Tibial nerve (tissue), 4 donors: ENCODE measurements around the gene NKD1. TPM values are rescaled to one million over a fixed set of nuclear protein-coding genes. Genes with fewer than 3 reads are reported as not detected.
A peak's percentile ranks its signal among the peaks of the same experiment; 100 is the strongest.

Experiments
- DNase-seq, 2 donors: peaks; one replicate each; pipeline ENCODE4 v3.0.0-alpha.2; 2019; ENCODE audit warnings: low spot score in 2 of 2
- H3K27ac ChIP-seq, 4 donors: fragments of 200-600 bp; sonication (generic) in 3 of 4; one replicate each; pipeline ENCODE4 v1.5.1; 2017 to 2019; ENCODE audit warnings: mild to moderate bottlenecking in 1 of 4
- H3K27me3 ChIP-seq, 2 donors: fragments of 200-600 bp; sonication (generic) in 1 of 2; one replicate each; pipeline versions ENCODE4 v1.5.1 to v1.6.0; 2017 to 2019
- H3K36me3 ChIP-seq, 3 donors: fragments of 200-600 bp; sonication (generic); one replicate each; pipeline ENCODE4 v1.5.1; 2018 to 2019
- H3K4me1 ChIP-seq, 4 donors: fragments of 200-600 bp; sonication (generic) in 3 of 4; one replicate each; pipeline ENCODE4 v1.5.1; 2017 to 2019
- H3K4me3 ChIP-seq, 4 donors: fragments of 200-600 bp; sonication (generic) in 3 of 4; one replicate each; pipeline ENCODE4 v1.5.1; 2017 to 2019; ENCODE audit warnings: mild to moderate bottlenecking in 1 of 4, moderate library complexity in 1 of 4
- H3K9me3 ChIP-seq, 4 donors: fragments of 200-600 bp; sonication (generic) in 3 of 4; one replicate each; pipeline ENCODE4 v1.5.1; 2017 to 2019
- EP300 ChIP-seq, 2 donors: sonication (generic); formaldehyde crosslinking; IDR thresholded peaks; one replicate each; pipeline ENCODE4 v1.6.1; 2017; ENCODE audit warnings: antibody characterized with exemption in 2 of 2, mild to moderate bottlenecking in 1 of 2
- POLR2A ChIP-seq, 2 donors: fragments of 450-650 bp; IDR thresholded peaks; one replicate each; pipeline ENCODE4 v1.6.1; 2017; ENCODE audit warnings: antibody characterized with exemption in 2 of 2, mild to moderate bottlenecking in 2 of 2, moderate library complexity in 2 of 2
- WGBS, 2 donors: methylation state at CpG; one replicate each; pipeline ENCODE4 v1.1.5; 2018; 5-methylcytosine and 5-hydroxymethylcytosine counted together
- total RNA-seq, 4 donors: library from RNA; depleted of rRNA; stranded (reverse); fragments of >200 nt; gene quantifications; one replicate each; pipeline ENCODE4 v1.1.0, GENCODE V29; 2016
- TF ChIP-seq, protein P1 (sequence below), 5 experiments: fragments of 200-600 bp in 3 of 5; fragments of 450-650 bp in 2 of 5; sonication (generic) in 3 of 5; IDR thresholded peaks; one replicate each; pipeline ENCODE4 v1.5.1; 2016 to 2019; ENCODE audit warnings: antibody characterized with exemption in 5 of 5, mild to moderate bottlenecking in 3 of 5, moderate library complexity in 2 of 5

The NKD1 gene
- total RNA-seq, 4 donors from 2014 or later, result 20.1 to 92.4 (median 43.1) TPM

DNA sequence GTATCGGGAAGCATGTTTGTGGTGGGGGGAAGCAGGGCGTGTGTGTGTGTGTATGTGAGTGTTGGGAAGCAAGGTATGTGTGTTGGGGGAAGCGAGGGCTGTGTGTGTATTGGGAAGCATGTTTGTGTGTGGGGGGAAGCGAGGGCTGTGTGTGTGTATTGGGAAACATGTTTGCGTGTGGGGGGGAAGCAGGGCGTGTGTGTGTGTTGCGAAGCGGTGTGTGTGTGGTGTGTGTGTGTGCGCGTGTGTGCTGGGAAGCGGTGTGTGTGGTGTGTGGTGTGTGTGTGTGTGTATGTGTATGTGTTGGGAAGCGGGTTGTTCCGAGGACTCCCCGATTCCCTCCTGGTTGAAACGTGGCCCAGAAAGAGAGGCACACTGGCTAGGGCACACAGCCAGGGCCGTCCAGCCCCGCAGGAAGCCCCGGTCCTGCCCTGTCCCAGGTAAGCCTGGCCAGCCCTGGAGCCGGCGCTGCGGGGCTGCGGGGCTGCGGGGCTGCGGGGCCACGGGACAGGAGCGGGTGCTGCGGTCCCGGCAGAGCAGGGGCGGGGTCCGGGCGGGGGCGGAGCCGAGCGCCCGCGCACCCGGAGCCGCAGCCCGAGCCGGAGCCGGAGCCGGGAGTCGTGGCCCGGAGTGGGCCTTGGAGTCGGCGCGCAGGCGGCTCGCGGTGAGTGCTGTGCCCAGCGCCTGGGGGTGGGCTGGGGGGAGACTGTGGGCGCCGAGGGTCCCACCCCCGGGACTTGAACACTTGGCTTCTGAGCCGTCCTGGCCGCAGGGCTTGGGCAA lies 145.0 kb downstream of the NKD1 start, which contains the start of gene NOD2:
Gene NOD2 (plus strand): TSS at position 608 of the 783 bp plus-strand sequence. CDS start 5,890 bp downstream, outside the sequence.
- peak within 1 kb of the TSS; percentile 33 to 53 (median 48) for H3K4me3 ChIP-seq
- 25 to 39% methylated on average over 18 to 36 of the region's 56 CpGs for WGBS, 2 donors
- DNase-seq, result no peak
- H3K4me1 ChIP-seq, result peaks cover 0 to 28% (median 18%) of the 10 kb centered on the region in 4 donors
- H3K27me3 ChIP-seq, result no peaks in the 10 kb centered on the region
- no peak for TF ChIP-seq POLR2A (IDR thresholded peaks at IDR 0.05)
- TF ChIP-seq, protein P1, sequence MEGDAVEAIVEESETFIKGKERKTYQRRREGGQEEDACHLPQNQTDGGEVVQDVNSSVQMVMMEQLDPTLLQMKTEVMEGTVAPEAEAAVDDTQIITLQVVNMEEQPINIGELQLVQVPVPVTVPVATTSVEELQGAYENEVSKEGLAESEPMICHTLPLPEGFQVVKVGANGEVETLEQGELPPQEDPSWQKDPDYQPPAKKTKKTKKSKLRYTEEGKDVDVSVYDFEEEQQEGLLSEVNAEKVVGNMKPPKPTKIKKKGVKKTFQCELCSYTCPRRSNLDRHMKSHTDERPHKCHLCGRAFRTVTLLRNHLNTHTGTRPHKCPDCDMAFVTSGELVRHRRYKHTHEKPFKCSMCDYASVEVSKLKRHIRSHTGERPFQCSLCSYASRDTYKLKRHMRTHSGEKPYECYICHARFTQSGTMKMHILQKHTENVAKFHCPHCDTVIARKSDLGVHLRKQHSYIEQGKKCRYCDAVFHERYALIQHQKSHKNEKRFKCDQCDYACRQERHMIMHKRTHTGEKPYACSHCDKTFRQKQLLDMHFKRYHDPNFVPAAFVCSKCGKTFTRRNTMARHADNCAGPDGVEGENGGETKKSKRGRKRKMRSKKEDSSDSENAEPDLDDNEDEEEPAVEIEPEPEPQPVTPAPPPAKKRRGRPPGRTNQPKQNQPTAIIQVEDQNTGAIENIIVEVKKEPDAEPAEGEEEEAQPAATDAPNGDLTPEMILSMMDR (IDR thresholded peaks at IDR 0.05), result no peak
- TF ChIP-seq EP300 (IDR thresholded peaks at IDR 0.05), result no peak
- no peaks in the 10 kb centered on the region for H3K9me3 ChIP-seq
- H3K36me3 ChIP-seq, result no peaks in the 10 kb centered on the region
- peak within 1 kb of the TSS in 3 of 4 donors; percentile 50 to 87 (median 53) for H3K27ac ChIP-seq

DNA sequence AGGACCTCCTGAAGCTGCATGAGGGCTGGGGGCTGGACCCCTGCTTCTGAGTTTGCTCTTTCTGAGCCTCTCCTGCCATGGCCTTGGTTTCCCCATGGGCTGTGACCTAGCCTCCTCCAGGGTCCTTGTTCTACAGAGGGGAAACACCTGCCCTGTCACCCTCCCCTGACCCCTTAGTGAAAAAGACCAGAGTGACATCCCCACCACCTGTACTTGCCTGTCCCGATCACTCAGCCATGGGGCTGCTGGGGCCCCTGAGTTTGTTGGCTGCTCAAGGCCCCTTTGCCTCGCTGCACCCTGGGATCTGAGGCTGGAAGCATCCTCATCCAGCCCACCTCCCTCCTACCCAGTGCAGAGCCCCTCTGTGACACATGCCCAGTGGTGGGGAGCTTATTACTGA lies 146.0 kb downstream of the NKD1 start:
- peak overlapping the region in 3 of 4 donors; percentile 33 to 53 (median 47) for H3K4me3 ChIP-seq
- no peaks in the 10 kb centered on the region for H3K9me3 ChIP-seq
- no peaks in the 10 kb centered on the region for H3K36me3 ChIP-seq
- H3K4me1 ChIP-seq, result peaks cover 0 to 38% (median 20%) of the 10 kb centered on the region in 4 donors
- whole genome bisulfite sequencing, 2 donors, result 83 to 100% methylated on average over 2 of the region's 2 CpGs
- no peaks in the 10 kb centered on the region for H3K27me3 ChIP-seq
- TF ChIP-seq EP300 (IDR thresholded peaks at IDR 0.05), result no peak
- peak overlapping the region in 1 of 4 donors; percentile 87 for H3K27ac ChIP-seq
- DNase-seq, result no peak

DNA sequence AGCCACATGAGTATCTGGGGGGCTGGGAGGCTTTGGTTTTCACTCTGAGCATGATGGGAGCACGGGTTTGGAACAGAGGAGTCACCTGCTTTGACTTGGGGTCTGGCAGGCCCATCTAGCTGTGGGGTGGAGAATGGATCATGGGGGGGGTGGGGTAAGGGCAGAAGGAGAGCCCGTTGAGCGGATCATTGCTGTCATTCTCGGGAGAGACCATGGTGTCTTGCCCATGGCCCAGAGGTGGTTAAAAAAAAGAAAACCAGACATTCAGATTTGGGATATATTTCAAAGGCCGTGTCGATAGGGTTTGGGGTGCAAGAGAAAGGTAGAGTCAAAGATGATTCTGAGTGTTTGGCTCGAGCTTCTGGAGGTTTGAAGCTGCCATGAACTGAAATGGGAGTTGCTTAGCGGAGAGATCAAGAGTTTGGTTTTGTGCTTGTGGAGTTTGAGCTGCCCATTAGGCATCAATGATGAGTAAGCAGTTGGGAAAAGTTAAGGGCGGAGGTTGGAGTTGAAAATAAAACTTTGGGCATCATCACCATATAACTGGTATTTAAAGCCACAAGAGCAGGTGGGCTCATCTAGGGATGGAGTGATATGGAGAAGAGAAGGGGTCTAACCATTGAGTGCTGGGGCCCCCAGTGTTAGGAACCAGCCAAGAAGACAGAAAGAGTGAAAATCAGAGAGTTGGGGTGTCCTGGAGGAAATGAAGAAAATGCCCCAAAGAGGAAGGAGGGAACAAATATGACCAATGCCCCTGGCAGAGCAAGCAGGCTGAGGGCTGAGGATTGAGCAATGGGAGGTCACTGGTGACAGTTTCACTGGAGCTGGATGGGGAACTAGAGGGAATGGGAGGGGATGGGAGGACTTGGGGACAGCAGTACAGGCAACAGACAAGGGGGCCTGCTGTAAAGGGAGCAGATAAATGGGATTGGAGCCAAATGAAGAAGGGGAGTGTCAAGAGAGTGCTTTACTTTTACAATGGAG lies 147.1 kb downstream of the NKD1 start:
- WGBS, 2 donors, result 94% methylated on average over 9 of the region's 9 CpGs
- Histone ChIP-seq H3K4me3 (no peak overlapping the region), H3K4me1 (peaks cover 0 to 38% (median 20%) of the 10 kb centered on the region in 4 donors), H3K36me3 (no peaks in the 10 kb centered on the region), H3K27ac (peak overlapping the region in 3 of 4 donors; percentile 55 to 87 (median 69)), H3K27me3 (no peaks in the 10 kb centered on the region), H3K9me3 (no peaks in the 10 kb centered on the region)
- no peak for DNase-seq
- TF ChIP-seq POLR2A (IDR thresholded peaks at IDR 0.05), result no peak
- TF ChIP-seq, protein P1 (IDR thresholded peaks at IDR 0.05), result no peak
- TF ChIP-seq EP300 (IDR thresholded peaks at IDR 0.05), result peak in 1 of 2 donors; percentile 73

DNA sequence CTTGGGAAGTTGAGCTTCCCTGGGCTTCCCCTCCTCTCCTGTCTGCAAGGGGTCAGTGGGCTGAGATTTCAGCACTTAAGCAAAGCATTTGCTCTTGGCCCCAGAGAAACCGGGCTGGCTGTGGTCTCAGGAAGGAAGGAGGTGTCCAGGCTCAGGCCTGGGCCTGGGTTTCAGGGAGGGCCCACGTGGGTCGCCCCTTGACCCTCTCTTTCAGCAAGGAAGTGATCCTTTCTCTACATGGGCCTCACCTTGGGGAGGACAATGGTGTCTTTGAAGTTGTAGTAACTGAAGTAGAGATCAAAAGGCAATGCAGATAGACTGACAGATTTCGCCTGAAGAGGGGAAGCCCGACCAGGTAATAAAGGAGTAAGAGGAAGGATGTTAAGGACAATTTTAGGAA lies 147.9 kb downstream of the NKD1 start:
- 48 to 60% methylated on average over 5 of the region's 5 CpGs for WGBS, 2 donors

DNA sequence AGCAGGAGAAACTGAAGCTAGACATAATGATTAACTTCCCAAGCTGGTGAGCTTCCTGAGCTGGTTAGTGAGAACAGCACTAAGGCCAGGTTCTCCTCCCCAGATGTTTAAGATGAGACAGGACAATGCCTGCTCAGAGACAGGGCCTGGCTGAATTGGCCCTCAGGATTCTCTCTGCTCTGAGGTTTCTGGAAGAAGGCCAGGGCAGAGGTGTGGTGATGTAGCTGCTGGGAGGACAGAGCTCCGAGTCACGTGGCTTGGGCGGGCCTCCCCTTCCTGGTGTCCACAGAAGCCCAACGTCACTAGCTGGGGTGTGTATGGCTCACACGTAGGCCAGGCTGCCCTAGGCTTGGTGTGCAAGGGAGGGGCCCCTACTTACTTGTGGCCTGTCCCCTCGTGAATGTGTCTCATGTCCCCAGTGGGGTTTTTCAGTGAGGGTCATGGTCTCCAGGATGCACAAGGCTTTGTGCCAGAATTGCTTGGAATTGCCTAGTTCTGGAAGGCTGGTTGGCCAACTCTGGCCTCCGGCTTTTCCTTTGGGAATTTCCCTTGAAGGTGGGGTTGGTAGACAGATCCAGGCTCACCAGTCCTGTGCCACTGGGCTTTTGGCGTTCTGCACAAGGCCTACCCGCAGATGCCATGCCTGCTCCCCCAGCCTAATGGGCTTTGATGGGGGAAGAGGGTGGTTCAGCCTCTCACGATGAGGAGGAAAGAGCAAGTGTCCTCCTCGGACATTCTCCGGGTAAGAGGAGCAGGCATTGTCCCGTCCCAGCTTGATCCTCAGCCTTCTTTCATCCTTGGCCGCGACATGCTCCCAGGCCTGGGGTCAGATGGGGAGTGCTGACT lies 148.6 kb downstream of the NKD1 start:
- DNase-seq, result peak; percentile 73 to 81
- Histone ChIP-seq H3K4me1 (peaks cover 0 to 38% (median 20%) of the 10 kb centered on the region in 4 donors), H3K27ac (peak overlapping the region; percentile 21 to 87 (median 62)), H3K27me3 (no peaks in the 10 kb centered on the region), H3K36me3 (no peaks in the 10 kb centered on the region), H3K9me3 (no peaks in the 10 kb centered on the region), H3K4me3 (no peak overlapping the region)
- 69 to 83% methylated on average over 11 to 12 of the region's 15 CpGs for WGBS, 2 donors
- TF ChIP-seq, protein P1 (IDR thresholded peaks at IDR 0.05), result no peak
- peak in 1 of 2 donors; percentile 55 for TF ChIP-seq EP300 (IDR thresholded peaks at IDR 0.05)
- peak in 1 of 2 donors; percentile 30 for TF ChIP-seq POLR2A (IDR thresholded peaks at IDR 0.05)

More for the DNA sequence above, 147.9 kb downstream of the NKD1 start:
- no peak for DNase-seq
- peak overlapping the region in 3 of 4 donors; percentile 55 to 87 (median 69) for H3K27ac ChIP-seq
- no peaks in the 10 kb centered on the region for H3K36me3 ChIP-seq
- H3K4me1 ChIP-seq, result peaks cover 0 to 38% (median 20%) of the 10 kb centered on the region in 4 donors
- no peak for TF ChIP-seq POLR2A (IDR thresholded peaks at IDR 0.05)
- no peaks in the 10 kb centered on the region for H3K27me3 ChIP-seq
- H3K4me3 ChIP-seq, result no peak overlapping the region
- H3K9me3 ChIP-seq, result no peaks in the 10 kb centered on the region
